ENCODE results near the gene RILPL1. TPM values are rescaled to one million over a fixed set of nuclear protein-coding genes. Genes with fewer than 3 reads are reported as not detected.

The RILPL1 gene
- total and polyA plus RNA-seq, 8 donors, result 3.0 to 8.8 (median 4.1) TPM

GRCh38 chr12:123532808-123533649 lies 490 bp downstream of the RILPL1 start:
- H3K4me3 ChIP-seq, result peak overlapping the region; percentile 31 to 74 (median 51)
- 3 to 5% methylated on average over 58 to 79 of the region's 79 CpGs for WGBS, 2 donors
- H3K36me3 ChIP-seq, result no peaks in the 10 kb centered on the region
- intact Hi-C loops (cut with DNase I), result no loop called here
- H3K27me3 ChIP-seq, result no peaks in the 10 kb centered on the region
- no peaks in the 10 kb centered on the region for H3K9me3 ChIP-seq
- peak overlapping the region in 3 of 4 donors; percentile 15 to 20 (median 17) for H3K27ac ChIP-seq
- TF ChIP-seq, protein P1, sequence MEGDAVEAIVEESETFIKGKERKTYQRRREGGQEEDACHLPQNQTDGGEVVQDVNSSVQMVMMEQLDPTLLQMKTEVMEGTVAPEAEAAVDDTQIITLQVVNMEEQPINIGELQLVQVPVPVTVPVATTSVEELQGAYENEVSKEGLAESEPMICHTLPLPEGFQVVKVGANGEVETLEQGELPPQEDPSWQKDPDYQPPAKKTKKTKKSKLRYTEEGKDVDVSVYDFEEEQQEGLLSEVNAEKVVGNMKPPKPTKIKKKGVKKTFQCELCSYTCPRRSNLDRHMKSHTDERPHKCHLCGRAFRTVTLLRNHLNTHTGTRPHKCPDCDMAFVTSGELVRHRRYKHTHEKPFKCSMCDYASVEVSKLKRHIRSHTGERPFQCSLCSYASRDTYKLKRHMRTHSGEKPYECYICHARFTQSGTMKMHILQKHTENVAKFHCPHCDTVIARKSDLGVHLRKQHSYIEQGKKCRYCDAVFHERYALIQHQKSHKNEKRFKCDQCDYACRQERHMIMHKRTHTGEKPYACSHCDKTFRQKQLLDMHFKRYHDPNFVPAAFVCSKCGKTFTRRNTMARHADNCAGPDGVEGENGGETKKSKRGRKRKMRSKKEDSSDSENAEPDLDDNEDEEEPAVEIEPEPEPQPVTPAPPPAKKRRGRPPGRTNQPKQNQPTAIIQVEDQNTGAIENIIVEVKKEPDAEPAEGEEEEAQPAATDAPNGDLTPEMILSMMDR (IDR thresholded peaks at IDR 0.05), result no peak
- no peak for FAIRE-seq
- ATAC-seq, result peak; percentile 26 to 61 (median 45)
- peak; percentile 25 to 82 (median 47) for DNase-seq
- H3K4me1 ChIP-seq, result peaks cover 0 to 15% (median 11%) of the 10 kb centered on the region in 3 donors

- no peak for FAIRE-seq
- 39 to 84% methylated on average over 1 of the region's 1 CpG for WGBS, 2 donors
Measured at GRCh38 chr12:123532019-123532418, 1.5 kb downstream of the RILPL1 start.

GRCh38 chr12:123531091-123531490 lies 2.4 kb downstream of the RILPL1 start:
- no peaks in the 10 kb centered on the region for H3K27me3 ChIP-seq
- H3K4me1 ChIP-seq, result peaks cover 0 to 15% (median 11%) of the 10 kb centered on the region in 3 donors
- no peak overlapping the region for H3K4me3 ChIP-seq
- intact Hi-C loops (cut with DNase I), result no loop called here
- H3K9me3 ChIP-seq, result no peaks in the 10 kb centered on the region
- H3K27ac ChIP-seq, result no peak overlapping the region
- ATAC-seq (peak in 3 of 4 donors; percentile 39 to 47 (median 40)), FAIRE-seq (no peak), DNase-seq (peak in 3 of 6 donors; percentile 25 to 48 (median 34))
- 43 to 47% methylated on average over 7 of the region's 7 CpGs for whole genome bisulfite sequencing, 2 donors
- H3K36me3 ChIP-seq, result no peaks in the 10 kb centered on the region
- TF ChIP-seq, protein P1 (IDR thresholded peaks at IDR 0.05), result no peak

More at GRCh38 chr12:123532019-123532418, 1.5 kb downstream of the RILPL1 start:
- Histone ChIP-seq H3K4me1 (peaks cover 0 to 15% (median 11%) of the 10 kb centered on the region in 3 donors), H3K36me3 (no peaks in the 10 kb centered on the region), H3K27me3 (no peaks in the 10 kb centered on the region), H3K27ac (no peak overlapping the region), H3K4me3 (no peak overlapping the region), H3K9me3 (no peaks in the 10 kb centered on the region)
- TF ChIP-seq, protein P1 (IDR thresholded peaks at IDR 0.05), result no peak
- intact Hi-C loops (cut with DNase I), result no loop called here
- DNase-seq (peak in 1 of 6 donors; percentile 22), ATAC-seq (peak in 2 of 4 donors; percentile 22 to 32)

DNA sequence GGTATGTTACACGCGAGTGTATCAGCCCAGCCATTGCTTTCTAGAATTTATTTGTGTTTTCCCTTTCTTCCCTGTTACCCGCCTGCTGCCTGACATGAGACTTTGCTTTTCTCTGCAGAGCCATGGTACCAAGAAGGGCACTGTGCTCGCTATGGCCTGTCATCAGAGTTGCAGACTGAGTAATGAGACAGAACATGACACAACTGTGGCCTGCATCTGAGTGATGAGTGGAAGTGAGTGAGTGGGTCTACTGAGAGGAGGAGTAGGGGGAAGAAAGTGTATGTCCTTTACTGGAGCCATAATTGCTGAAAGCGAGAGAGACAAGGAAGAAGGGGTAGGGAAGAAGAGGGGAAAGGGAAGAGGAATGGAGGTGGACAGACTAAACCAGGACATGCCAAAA lies 2.9 kb downstream of the RILPL1 start:
- DNase-seq (no peak), FAIRE-seq (no peak), ATAC-seq (no peak)
- 86% methylated on average over 5 of the region's 5 CpGs for WGBS, 2 donors
- Histone ChIP-seq H3K36me3 (no peaks in the 10 kb centered on the region), H3K27me3 (no peaks in the 10 kb centered on the region), H3K4me1 (peaks cover 0 to 15% (median 11%) of the 10 kb centered on the region in 3 donors), H3K27ac (no peak overlapping the region), H3K9me3 (no peaks in the 10 kb centered on the region), H3K4me3 (no peak overlapping the region)
- TF ChIP-seq, protein P1 (IDR thresholded peaks at IDR 0.05), result no peak
- intact Hi-C loops (cut with DNase I), result no loop called here

DNA sequence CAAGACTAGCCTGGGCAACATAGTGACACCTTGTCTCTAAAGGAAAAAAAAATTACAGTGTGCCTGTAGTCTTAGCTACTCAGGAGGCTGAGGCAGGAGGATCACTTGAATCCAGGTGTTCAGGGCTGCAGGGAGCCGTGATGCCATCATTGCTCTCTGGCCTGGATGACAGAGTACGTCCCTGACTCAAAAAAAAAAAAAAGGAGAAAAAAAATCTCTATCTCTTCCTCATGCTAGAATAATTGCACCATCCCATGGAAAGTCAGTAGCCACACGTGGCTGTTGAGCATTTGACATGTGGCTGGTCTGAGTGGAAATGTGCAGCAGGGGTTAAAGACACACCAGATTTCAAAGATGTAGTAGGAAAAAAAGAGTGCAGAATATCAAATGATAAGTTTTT lies 3.8 kb downstream of the RILPL1 start:
- intact Hi-C loops (cut with DNase I), result no loop called here
- Histone ChIP-seq H3K4me1 (peaks cover 0 to 15% (median 11%) of the 10 kb centered on the region in 3 donors), H3K4me3 (no peak overlapping the region), H3K27ac (no peak overlapping the region), H3K27me3 (no peaks in the 10 kb centered on the region), H3K9me3 (no peaks in the 10 kb centered on the region), H3K36me3 (no peaks in the 10 kb centered on the region)
- TF ChIP-seq, protein P1 (IDR thresholded peaks at IDR 0.05), result no peak
- 86 to 93% methylated on average over 3 of the region's 3 CpGs for WGBS, 2 donors
- ATAC-seq (no peak), FAIRE-seq (no peak), DNase-seq (no peak)

Data from pancreas (tissue), 10 donors.